ENCODE data around the gene BOC. TPM values are rescaled to one million over a fixed set of nuclear protein-coding genes. Genes with fewer than 3 reads are reported as not detected.

Gene BOC
- total and polyA plus RNA-seq, 2 donors from 2014 or later, result 6.1 to 22.2 TPM

DNA sequence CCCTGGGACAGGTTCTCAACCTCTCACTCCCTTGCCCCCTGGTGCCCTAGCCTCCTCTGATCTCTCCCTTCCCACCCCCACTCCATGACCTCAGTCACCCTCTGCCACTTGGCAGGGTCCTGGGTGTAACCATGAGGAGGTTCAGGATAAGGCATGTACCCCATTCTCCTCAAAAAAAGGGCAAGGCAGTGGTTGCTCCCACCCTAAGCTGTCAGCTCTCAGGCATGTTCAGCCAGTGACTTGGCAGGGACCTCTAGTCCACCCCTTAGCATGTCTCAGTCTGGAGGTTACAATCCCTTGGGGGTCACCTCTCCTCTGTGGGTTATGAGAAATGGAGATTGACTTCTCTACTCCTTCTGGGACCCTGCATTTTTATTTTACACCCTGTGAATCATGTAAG lies 11.0 kb upstream of the BOC start:
- no peak for FAIRE-seq
- H3K27me3 ChIP-seq (ENCODE audit: control insufficient read depth, insufficient read depth, low read length), result no peaks in the 10 kb centered on the region
- H3K9ac ChIP-seq (ENCODE audit: low read length in 3 of 3), result no peak overlapping the region
- H3K9me3 ChIP-seq (ENCODE audit: control insufficient read depth in 2 of 3, insufficient read depth in 1 of 3, low read length in 3 of 3), result no peaks in the 10 kb centered on the region
- no peaks in the 10 kb centered on the region for H3K36me3 ChIP-seq (ENCODE audit: control insufficient read depth in 2 of 3, insufficient read depth in 3 of 3, low read length in 3 of 3)
- no peak for TF ChIP-seq CTCF (IDR thresholded peaks at IDR 0.05; ENCODE audit: borderline replicate concordance, extremely low read depth, insufficient read depth)
- DNase-seq, result no peak
- no peak overlapping the region for H3K4me3 ChIP-seq (ENCODE audit: low read length in 3 of 3)
- H3K4me1 ChIP-seq (ENCODE audit: control insufficient read depth in 2 of 3, insufficient read depth in 2 of 3, low read depth in 1 of 3, low read length in 3 of 3), result no peaks in the 10 kb centered on the region
- intact Hi-C loops (cut with DNase I), result no loop called here
- no peak overlapping the region for H3K27ac ChIP-seq (ENCODE audit: low read depth in 2 of 2, low read length in 2 of 2)

DNA sequence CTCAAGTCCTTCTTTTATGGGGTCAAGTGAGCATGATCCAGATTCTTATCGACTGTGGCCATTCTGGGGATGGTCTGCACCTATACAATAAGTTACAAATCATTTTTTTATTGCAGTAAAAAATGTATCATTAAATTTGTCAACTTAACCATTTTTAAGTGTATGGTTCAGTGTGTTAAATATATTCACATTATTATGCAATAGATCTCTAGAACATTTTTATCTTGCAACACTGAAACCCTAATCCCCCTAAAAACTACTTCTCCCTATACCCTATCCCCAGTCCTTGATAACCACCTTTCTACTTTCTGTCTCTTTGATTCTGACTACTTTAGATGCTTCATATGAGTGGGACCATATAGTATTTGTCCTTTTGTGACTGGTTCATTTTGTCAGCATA lies 10.4 kb upstream of the BOC start:
- intact Hi-C loops (cut with DNase I), result no loop called here
- FAIRE-seq (no peak), DNase-seq (no peak)
- no peaks in the 10 kb centered on the region for H3K4me1 ChIP-seq (ENCODE audit: control insufficient read depth in 2 of 3, insufficient read depth in 2 of 3, low read depth in 1 of 3, low read length in 3 of 3)
- H3K9ac ChIP-seq (ENCODE audit: low read length in 3 of 3), result no peak overlapping the region
- H3K27me3 ChIP-seq (ENCODE audit: control insufficient read depth, insufficient read depth, low read length), result no peaks in the 10 kb centered on the region
- H3K27ac ChIP-seq (ENCODE audit: low read depth in 2 of 2, low read length in 2 of 2), result no peak overlapping the region
- TF ChIP-seq CTCF (IDR thresholded peaks at IDR 0.05; ENCODE audit: borderline replicate concordance, extremely low read depth, insufficient read depth), result no peak
- H3K9me3 ChIP-seq (ENCODE audit: control insufficient read depth in 2 of 3, insufficient read depth in 1 of 3, low read length in 3 of 3), result no peaks in the 10 kb centered on the region
- H3K36me3 ChIP-seq (ENCODE audit: control insufficient read depth in 2 of 3, insufficient read depth in 3 of 3, low read length in 3 of 3), result no peaks in the 10 kb centered on the region
- no peak overlapping the region for H3K4me3 ChIP-seq (ENCODE audit: low read length in 3 of 3)

DNA sequence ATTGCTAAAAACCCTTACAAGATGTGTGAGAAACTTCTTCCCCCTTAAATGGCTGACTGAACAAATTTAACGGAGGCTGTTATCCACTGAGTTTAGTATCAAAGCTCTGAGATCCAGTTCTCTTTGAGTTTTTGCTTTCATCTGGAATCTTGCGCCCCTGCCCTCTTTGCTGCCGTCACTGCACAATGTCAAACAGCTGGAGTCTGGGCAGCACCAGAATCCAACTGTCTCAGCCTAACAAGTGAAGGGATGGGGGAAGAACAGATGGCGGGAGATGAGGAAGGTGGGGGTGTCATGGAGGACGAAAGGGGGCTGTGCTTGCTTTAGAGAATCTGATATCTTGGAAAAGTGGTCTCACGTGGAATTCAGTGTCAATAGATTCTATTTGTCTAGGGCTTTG lies 7.0 kb upstream of the BOC start:
- Histone ChIP-seq H3K4me1 (ENCODE audit: control insufficient read depth in 2 of 3, insufficient read depth in 2 of 3, low read depth in 1 of 3, low read length in 3 of 3) (no peaks in the 10 kb centered on the region), H3K27ac (ENCODE audit: low read depth in 2 of 2, low read length in 2 of 2) (no peak overlapping the region), H3K9ac (ENCODE audit: low read length in 3 of 3) (no peak overlapping the region), H3K4me3 (ENCODE audit: low read length in 3 of 3) (no peak overlapping the region), H3K36me3 (ENCODE audit: control insufficient read depth in 2 of 3, insufficient read depth in 3 of 3, low read length in 3 of 3) (no peaks in the 10 kb centered on the region), H3K27me3 (ENCODE audit: control insufficient read depth, insufficient read depth, low read length) (no peaks in the 10 kb centered on the region), H3K9me3 (ENCODE audit: control insufficient read depth in 2 of 3, insufficient read depth in 1 of 3, low read length in 3 of 3) (no peaks in the 10 kb centered on the region)
- no peak for TF ChIP-seq CTCF (IDR thresholded peaks at IDR 0.05; ENCODE audit: borderline replicate concordance, extremely low read depth, insufficient read depth)
- DNase-seq, result no peak
- FAIRE-seq, result no peak
- intact Hi-C loops (cut with DNase I), result no loop called here

DNA sequence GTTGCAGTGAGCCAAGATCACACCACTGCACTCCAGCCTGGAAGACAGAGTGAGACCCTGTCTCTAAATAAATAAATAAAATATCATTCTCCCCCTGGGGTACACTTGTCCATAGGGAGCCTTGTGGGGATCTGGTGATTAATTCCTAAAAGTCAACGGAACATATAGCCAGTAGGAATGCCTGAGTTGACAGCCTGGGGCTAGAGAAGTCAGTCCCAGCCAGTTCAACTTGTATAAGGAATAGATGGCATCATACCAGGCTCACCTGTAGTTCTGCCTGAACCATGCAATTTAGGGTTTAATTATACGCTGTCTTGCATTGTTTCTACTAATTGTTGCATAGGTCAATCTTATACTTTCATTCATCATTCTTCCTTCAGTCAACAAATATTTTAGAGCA lies 5.9 kb upstream of the BOC start:
- H3K27me3 ChIP-seq (ENCODE audit: control insufficient read depth, insufficient read depth, low read length), result no peaks in the 10 kb centered on the region
- H3K4me3 ChIP-seq (ENCODE audit: low read length in 3 of 3), result no peak overlapping the region
- TF ChIP-seq CTCF (IDR thresholded peaks at IDR 0.05; ENCODE audit: borderline replicate concordance, extremely low read depth, insufficient read depth), result no peak
- FAIRE-seq (no peak), DNase-seq (no peak)
- H3K36me3 ChIP-seq (ENCODE audit: control insufficient read depth in 2 of 3, insufficient read depth in 3 of 3, low read length in 3 of 3), result no peaks in the 10 kb centered on the region
- intact Hi-C loops (cut with DNase I), result no loop called here
- H3K9ac ChIP-seq (ENCODE audit: low read length in 3 of 3), result no peak overlapping the region
- H3K27ac ChIP-seq (ENCODE audit: low read depth in 2 of 2, low read length in 2 of 2), result no peak overlapping the region
- H3K4me1 ChIP-seq (ENCODE audit: control insufficient read depth in 2 of 3, insufficient read depth in 2 of 3, low read depth in 1 of 3, low read length in 3 of 3), result no peaks in the 10 kb centered on the region
- H3K9me3 ChIP-seq (ENCODE audit: control insufficient read depth in 2 of 3, insufficient read depth in 1 of 3, low read length in 3 of 3), result no peaks in the 10 kb centered on the region

Data from kidney (tissue), 14 donors.